K562 (cell line): ENCODE results near the gene TMEM53. TPM values are rescaled to one million over a fixed set of nuclear protein-coding genes. Genes with fewer than 3 reads are reported as not detected.

Source experiments
- CREB5 ChIP-seq: fragments of 250-450 bp; sonication (Bioruptor Pico); IDR thresholded peaks from 2 replicates; pipeline ENCODE4 v1.5.0; 2020; ENCODE audit warnings: mild to moderate bottlenecking
- HNRNPH1 ChIP-seq: fragments of 200-400 bp; formaldehyde crosslinking; optimal IDR thresholded peaks from 2 replicates; pipeline ENCODE3; 2017; ENCODE audit warnings: low read depth, mild to moderate bottlenecking, low read length, moderate library complexity
- HNRNPUL1 ChIP-seq: fragments of 200-400 bp; formaldehyde crosslinking; IDR thresholded peaks from 2 replicates; pipeline ENCODE4 v1.6.1; 2017; ENCODE audit warnings: low read length
- KAT8 ChIP-seq: fragments of 450-650 bp; IDR thresholded peaks from 2 replicates; pipeline ENCODE4 v1.6.1; 2016; ENCODE audit warnings: low read depth, mild to moderate bottlenecking
- MEIS2 ChIP-seq: fragments of 450-650 bp; IDR thresholded peaks from 2 replicates; pipeline ENCODE4 v1.6.1; 2014; ENCODE audit warnings: mild to moderate bottlenecking; ENCODE audit not compliant: partially characterized antibody
- NR0B1 ChIP-seq: fragments of 450-650 bp; IDR thresholded peaks from one replicate; pipeline ENCODE4 v1.6.1; 2018; ENCODE audit warnings: mild to moderate bottlenecking, moderate library complexity; ENCODE audit not compliant: partially characterized antibody
- PBX2 ChIP-seq, 2 experiments: IDR thresholded peaks in 1 of 2; conservative IDR thresholded peaks in 1 of 2; 2 replicates each; pipeline ENCODE4 v1.6.1; 2016; ENCODE audit warnings: low read depth in 2 of 2, mild to moderate bottlenecking in 1 of 2, missing compliant biosample characterization in 1 of 2, missing genetic modification characterization in 1 of 2, moderate library complexity in 1 of 2
- POLR2A ChIP-seq: fragments of 450-650 bp; conservative IDR thresholded peaks from 2 replicates; pipeline ENCODE4 v1.6.1; 2016
- SRSF1 ChIP-seq: fragments of 200-400 bp; formaldehyde crosslinking; IDR thresholded peaks from 2 replicates; pipeline ENCODE4 v1.6.1; 2017; ENCODE audit warnings: mild to moderate bottlenecking, low read depth, low read length, moderate library complexity
- TAL1 ChIP-seq: fragments of 450-650 bp; IDR thresholded peaks from 2 replicates; pipeline ENCODE4 v1.6.1; 2016; ENCODE audit warnings: mild to moderate bottlenecking
- TEAD4 ChIP-seq, 2 experiments: sonication (generic) in 1 of 2; formaldehyde crosslinking in 1 of 2; IDR thresholded peaks; 2 replicates each; pipeline versions ENCODE4 v1.6.1 to v1.8.0; 2012 to 2022; ENCODE audit warnings: borderline replicate concordance in 1 of 2, inconsistent platforms in 1 of 2, low read length in 1 of 2, mild to moderate bottlenecking in 1 of 2, missing genetic modification reagents in 1 of 2
- YY1 ChIP-seq, 3 experiments: IDR thresholded peaks; 2 replicates each; pipeline ENCODE4 v1.6.1; 2011; ENCODE audit warnings: low read length in 2 of 3, mild to moderate bottlenecking in 2 of 3, moderate library complexity in 2 of 3, borderline replicate concordance in 1 of 3, control low read depth in 1 of 3, low read depth in 1 of 3; ENCODE audit not compliant: insufficient read depth in 3 of 3, insufficient replicate concordance in 2 of 3, control insufficient read depth in 1 of 3, insufficient read length in 1 of 3; ENCODE audit errors: extremely low read depth in 1 of 3
- ZNF12 ChIP-seq: sonication (generic); formaldehyde crosslinking; IDR thresholded peaks from 2 replicates; pipeline ENCODE4 v1.4.0; 2020; ENCODE audit warnings: mild to moderate bottlenecking, missing genetic modification reagents
- ZNF239 ChIP-seq: fragments of 250-450 bp; sonication (Bioruptor Pico); IDR thresholded peaks from 2 replicates; pipeline ENCODE4 v1.4.0; 2020; ENCODE audit warnings: mild to moderate bottlenecking
- ZNF347 ChIP-seq: fragments of 450-650 bp; formaldehyde crosslinking; IDR thresholded peaks from 2 replicates; pipeline ENCODE4 v1.4.0; 2020; ENCODE audit warnings: low read depth, mild to moderate bottlenecking, moderate library complexity
- ZNF592 ChIP-seq: fragments of 450-650 bp; IDR thresholded peaks from 2 replicates; pipeline ENCODE4 v1.6.1; 2017; ENCODE audit warnings: antibody characterized with exemption, mild to moderate bottlenecking
- ZNF707 ChIP-seq: fragments of 250-450 bp; sonication (Bioruptor Pico); conservative IDR thresholded peaks from 2 replicates; pipeline ENCODE4 v1.8.0; 2022; ENCODE audit warnings: inconsistent platforms, mild to moderate bottlenecking, moderate library complexity
- ZZZ3 ChIP-seq: fragments of 450-650 bp; IDR thresholded peaks from 2 replicates; pipeline ENCODE4 v1.6.1; 2016; ENCODE audit warnings: antibody characterized with exemption, mild to moderate bottlenecking, moderate library complexity
- polyA plus RNA-seq, 8 experiments: library from polyadenylated mRNA; depleted of rRNA in 4 of 8; stranded (reverse) in 5 of 8; unstranded in 3 of 8; fragments of >200 nt; fragmentation: Nextera tagmentation in 2 of 8; fragmentation: Illumina TruSeq in 1 of 8; extraction: Ambion mirVana in 2 of 8; extraction: Trizol in 1 of 8; gene quantifications; 2 replicates each; pipeline versions ENCODE4 v1.2.1 to v1.2.3, GENCODE V29; 2011 to 2014; ENCODE audit warnings: inconsistent platforms in 1 of 8, missing spikeins in 1 of 8
- total RNA-seq, 7 experiments: library from RNA; depleted of rRNA in 6 of 7; stranded (reverse); fragments of >200 nt in 6 of 7; fragmentation: Illumina TruSeq in 2 of 7; extraction: Trizol in 2 of 7; gene quantifications; 2 replicates each; pipeline versions ENCODE4 v1.2.1 to v1.2.3, GENCODE V29; 2011 to 2021; ENCODE audit warnings: low replicate concordance in 1 of 7

TMEM53 gene
- total and polyA plus RNA-seq, 9 of the 15 experiments (the other 6 are each of a cell fraction or from before 2014, with no cell fraction given) = 0.23 to 3.7 (median 2.0) TPM

GRCh38 chr1:44677201-44677766, 3.0 kb upstream of the TMEM53 start (continued):
- TF ChIP-seq ZNF592 (no peak), YY1 (IDR thresholded peaks at IDR 0.05; ENCODE audit: borderline replicate concordance in 1 of 3, control insufficient read depth in 1 of 3, extremely low read depth in 1 of 3, insufficient read depth in 3 of 3, insufficient read length in 1 of 3, insufficient replicate concordance in 2 of 3, low read depth in 1 of 3, low read length in 2 of 3) (peak in 1 of 3 experiments; percentile 25), ZNF347 (no peak), KAT8 (no peak), MEIS2 (peak; percentile 30), NR0B1 (no peak), TAL1 (0 out of 2 replicates have a peak, but pooled peaks have one; percentile 9), ZNF12 (CRISPR knock-in tag) (no peak), HNRNPUL1 (no peak), PBX2 (CRISPR knock-in tag; IDR thresholded peaks at IDR 0.05; ENCODE audit: low read depth) (no peak), PBX2 (tag; conservative IDR thresholded peaks at IDR 0.05; ENCODE audit: low read depth) (peak; percentile 54; the same call in 1 of the 2 replicates), TEAD4 (IDR thresholded peaks at IDR 0.05; ENCODE audit: low read length) (no peak), TEAD4 (CRISPR knock-in tag; IDR thresholded peaks at IDR 0.05; ENCODE audit: borderline replicate concordance) (no peak), ZZZ3 (no peak), POLR2A (no peak), CREB5 (CRISPR knock-in tag) (no peak), ZNF707 (CRISPR knock-in tag) (no peak), ZNF239 (CRISPR knock-in tag) (no peak), SRSF1 (no peak), HNRNPH1 (no peak)
